Prostate gland (tissue), 2 donors: Measurements from ENCODE around the gene RAD51B. TPM values are rescaled to one million over a fixed set of nuclear protein-coding genes. Genes with fewer than 3 reads are reported as not detected.

Experiments
- DNase-seq: peaks from one replicate; pipeline ENCODE4 v3.0.0-alpha.2; 2019; ENCODE audit warnings: low spot score
- H3K27ac ChIP-seq, 2 donors: fragments of 200-600 bp; sonication (generic); 2 replicates each; pipeline ENCODE4 v1.5.1; 2017 to 2019
- H3K27me3 ChIP-seq: fragments of 200-600 bp; sonication (generic); replicated peaks from 2 replicates; pipeline ENCODE4 v1.5.1; 2019; ENCODE audit not compliant: insufficient read depth
- H3K36me3 ChIP-seq, 2 donors: fragments of 200-600 bp; sonication (generic); 1 replicate in 1 of 2; 2 replicates in 1 of 2; pipeline versions ENCODE4 v1.5.1 to v1.8.1; 2017 to 2019
- H3K4me1 ChIP-seq: fragments of 200-600 bp; sonication (generic); replicated peaks from 2 replicates; pipeline ENCODE4 v1.5.1; 2019
- H3K4me3 ChIP-seq, 2 donors: fragments of 200-600 bp; sonication (generic); 2 replicates each; pipeline ENCODE4 v1.5.1; 2017 to 2019
- H3K9me3 ChIP-seq: fragments of 200-600 bp; sonication (generic); 2 replicates; pipeline ENCODE4 v1.5.1; 2017
- POLR2A ChIP-seq: fragments of 450-650 bp; IDR thresholded peaks from one replicate; pipeline ENCODE4 v1.6.1; 2016; ENCODE audit warnings: antibody characterized with exemption, mild to moderate bottlenecking
- POLR2AphosphoS5 ChIP-seq: sonication (generic); formaldehyde crosslinking; IDR thresholded peaks from one replicate; pipeline ENCODE4 v1.6.1; 2017; ENCODE audit warnings: antibody characterized with exemption
- WGBS: methylation state at CpG from one replicate; pipeline ENCODE4 v1.1.5; 2018; 5-methylcytosine and 5-hydroxymethylcytosine counted together
- intact Hi-C: fragments of 100-400 bp; cut with DNase I; formaldehyde crosslinking; loops from one replicate; pipeline ENCODE4 v1.14.2; 2022
- total RNA-seq, 2 donors: library from RNA; depleted of rRNA; stranded (reverse); fragments of >200 nt; gene quantifications; one replicate each; pipeline ENCODE4 v1.1.0, GENCODE V29; 2016
- TF ChIP-seq, protein P1 (sequence below), 4 experiments: fragments of 200-600 bp in 2 of 4; fragments of 450-650 bp in 2 of 4; sonication (generic) in 2 of 4; IDR thresholded peaks; 1 replicate in 3 of 4; 2 replicates in 1 of 4; pipeline ENCODE4 v1.5.1; 2016 to 2019; ENCODE audit warnings: antibody characterized with exemption in 4 of 4, mild to moderate bottlenecking in 2 of 4, moderate library complexity in 2 of 4

RAD51B gene
- total RNA-seq, 2 donors from 2014 or later = 14.9 to 35.8 TPM

DNA sequence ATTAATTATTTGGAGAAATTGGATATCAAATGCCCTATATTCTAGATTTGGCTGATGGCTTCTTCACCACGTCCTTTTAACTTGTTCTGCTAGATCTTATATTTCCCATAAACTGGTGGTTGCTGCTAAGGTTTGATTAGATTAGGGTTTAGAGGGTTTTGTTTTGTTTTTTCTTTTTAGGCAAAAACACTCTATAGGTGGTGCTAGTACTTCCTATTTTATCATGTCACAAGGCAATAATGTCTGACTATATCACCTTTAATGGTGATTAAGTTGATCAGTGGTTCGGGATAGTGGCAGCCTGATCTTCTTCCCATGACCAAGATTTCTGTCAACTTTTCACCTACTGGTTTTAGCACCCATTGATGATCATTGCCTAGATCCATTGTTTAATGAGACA is 455.1 kb downstream of the RAD51B start:
- Histone ChIP-seq H3K4me3 (no peak overlapping the region), H3K9me3 (no peaks in the 10 kb centered on the region), H3K27me3 (no peaks in the 10 kb centered on the region), H3K36me3 (no peaks in the 10 kb centered on the region), H3K27ac (no peak overlapping the region), H3K4me1 (no peaks in the 10 kb centered on the region)
- WGBS = 55% methylated on average over 2 of the region's 2 CpGs
- TF ChIP-seq POLR2A = no peak
- TF ChIP-seq, protein P1, sequence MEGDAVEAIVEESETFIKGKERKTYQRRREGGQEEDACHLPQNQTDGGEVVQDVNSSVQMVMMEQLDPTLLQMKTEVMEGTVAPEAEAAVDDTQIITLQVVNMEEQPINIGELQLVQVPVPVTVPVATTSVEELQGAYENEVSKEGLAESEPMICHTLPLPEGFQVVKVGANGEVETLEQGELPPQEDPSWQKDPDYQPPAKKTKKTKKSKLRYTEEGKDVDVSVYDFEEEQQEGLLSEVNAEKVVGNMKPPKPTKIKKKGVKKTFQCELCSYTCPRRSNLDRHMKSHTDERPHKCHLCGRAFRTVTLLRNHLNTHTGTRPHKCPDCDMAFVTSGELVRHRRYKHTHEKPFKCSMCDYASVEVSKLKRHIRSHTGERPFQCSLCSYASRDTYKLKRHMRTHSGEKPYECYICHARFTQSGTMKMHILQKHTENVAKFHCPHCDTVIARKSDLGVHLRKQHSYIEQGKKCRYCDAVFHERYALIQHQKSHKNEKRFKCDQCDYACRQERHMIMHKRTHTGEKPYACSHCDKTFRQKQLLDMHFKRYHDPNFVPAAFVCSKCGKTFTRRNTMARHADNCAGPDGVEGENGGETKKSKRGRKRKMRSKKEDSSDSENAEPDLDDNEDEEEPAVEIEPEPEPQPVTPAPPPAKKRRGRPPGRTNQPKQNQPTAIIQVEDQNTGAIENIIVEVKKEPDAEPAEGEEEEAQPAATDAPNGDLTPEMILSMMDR (IDR thresholded peaks at IDR 0.05) = no peak
- TF ChIP-seq POLR2AphosphoS5 = no peak
- no peak for DNase-seq
- intact Hi-C loops = no loop called here

DNA sequence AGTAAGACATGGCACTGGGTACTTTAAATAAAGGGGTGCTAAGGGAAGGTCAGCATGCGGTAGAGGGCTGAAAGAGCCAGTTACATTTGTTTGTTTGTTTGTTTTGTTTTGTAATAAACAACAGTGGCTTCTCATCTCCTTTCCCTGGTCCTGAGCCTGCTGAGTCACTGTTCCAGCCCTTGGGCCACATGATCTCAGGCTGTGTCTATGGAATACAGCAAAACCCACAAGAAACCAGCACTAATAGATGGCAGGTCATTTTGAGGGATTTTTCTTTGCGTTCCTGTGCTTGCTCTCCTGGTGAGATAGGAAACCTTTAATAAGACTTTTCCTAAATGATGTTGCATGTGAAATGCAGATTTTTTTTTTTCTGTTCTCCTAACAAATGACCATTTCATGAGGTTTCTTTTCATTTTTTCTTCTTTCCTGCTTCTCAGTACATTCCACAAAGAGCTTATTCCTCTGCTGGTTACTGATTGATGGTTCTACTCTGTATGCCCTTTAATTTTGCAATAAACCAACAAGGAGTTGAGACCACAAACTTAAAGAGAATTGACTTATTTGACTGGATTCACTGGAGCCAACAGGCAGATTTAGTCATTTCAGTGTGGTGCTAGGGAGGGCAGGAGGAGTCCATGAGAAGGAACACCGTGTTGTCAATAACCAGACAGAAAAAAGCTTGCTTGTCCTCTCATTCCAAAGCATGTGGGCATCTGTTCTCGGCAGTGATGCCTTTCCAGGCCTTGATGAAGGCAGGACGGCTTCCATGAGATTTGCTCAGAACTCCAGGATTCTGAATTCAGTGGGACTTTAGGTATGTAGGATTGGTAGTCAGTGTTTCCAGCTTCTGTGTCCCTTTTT is 459.2 kb downstream of the RAD51B start:
- H3K4me3 ChIP-seq = no peak overlapping the region
- no peaks in the 10 kb centered on the region for H3K4me1 ChIP-seq
- H3K9me3 ChIP-seq = no peaks in the 10 kb centered on the region
- H3K36me3 ChIP-seq = no peaks in the 10 kb centered on the region
- H3K27me3 ChIP-seq = no peaks in the 10 kb centered on the region
- H3K27ac ChIP-seq = no peak overlapping the region
- intact Hi-C loops = no loop called here
- no peak for DNase-seq
- TF ChIP-seq POLR2AphosphoS5 (no peak), POLR2A (no peak)
- TF ChIP-seq, protein P1 (IDR thresholded peaks at IDR 0.05) = no peak
- WGBS = 87% methylated on average over 5 of the region's 5 CpGs

DNA sequence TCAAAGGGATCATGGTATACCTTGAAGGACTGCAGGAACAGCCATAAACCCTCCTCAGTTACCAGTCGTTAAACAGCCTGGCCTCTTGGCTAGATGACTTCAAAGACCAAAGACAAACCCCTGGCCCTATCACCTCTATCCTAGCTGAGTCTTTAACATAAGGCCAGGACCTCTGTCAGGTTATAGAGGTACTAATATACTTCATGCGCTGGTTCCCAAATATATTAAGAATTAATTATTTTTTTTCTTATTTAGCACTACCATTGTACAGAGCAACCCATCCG is 459.8 kb downstream of the RAD51B start:
- Histone ChIP-seq H3K9me3 (no peaks in the 10 kb centered on the region), H3K27ac (no peak overlapping the region), H3K27me3 (no peaks in the 10 kb centered on the region), H3K4me3 (no peak overlapping the region), H3K4me1 (no peaks in the 10 kb centered on the region), H3K36me3 (no peaks in the 10 kb centered on the region)
- TF ChIP-seq POLR2A = no peak
- 90% methylated on average over 3 of the region's 3 CpGs for WGBS
- intact Hi-C loops = no loop called here
- no peak for DNase-seq

DNA sequence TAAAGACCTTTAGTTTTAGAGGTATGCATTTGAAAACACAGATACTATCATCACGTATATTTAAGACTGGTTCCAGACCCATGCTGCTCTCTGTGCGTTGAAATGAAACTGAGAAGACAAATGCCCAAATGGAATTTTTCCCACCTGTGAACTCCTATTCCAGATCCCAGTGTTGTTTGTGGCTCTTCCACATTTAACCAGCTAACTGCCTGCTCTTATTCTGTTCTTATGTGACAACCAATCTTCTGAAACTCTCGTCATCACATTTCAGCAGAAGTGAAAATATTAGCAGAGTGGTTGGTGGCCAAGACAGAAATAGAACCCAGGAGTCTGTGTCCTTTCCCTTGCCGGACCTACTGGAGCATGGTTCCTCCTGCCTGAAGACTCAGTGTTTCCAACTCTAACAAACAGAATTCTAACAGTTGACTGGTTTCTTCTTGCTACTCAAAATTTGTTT is 460.2 kb downstream of the RAD51B start:
- Histone ChIP-seq H3K9me3 (no peaks in the 10 kb centered on the region), H3K27me3 (no peaks in the 10 kb centered on the region), H3K4me3 (no peak overlapping the region), H3K36me3 (no peaks in the 10 kb centered on the region), H3K27ac (no peak overlapping the region), H3K4me1 (no peaks in the 10 kb centered on the region)
- intact Hi-C loops = no loop called here
- TF ChIP-seq, protein P1 (IDR thresholded peaks at IDR 0.05) = no peak
- TF ChIP-seq POLR2AphosphoS5 (no peak), POLR2A (no peak)
- DNase-seq = no peak
- WGBS = 97% methylated on average over 4 of the region's 4 CpGs

DNA sequence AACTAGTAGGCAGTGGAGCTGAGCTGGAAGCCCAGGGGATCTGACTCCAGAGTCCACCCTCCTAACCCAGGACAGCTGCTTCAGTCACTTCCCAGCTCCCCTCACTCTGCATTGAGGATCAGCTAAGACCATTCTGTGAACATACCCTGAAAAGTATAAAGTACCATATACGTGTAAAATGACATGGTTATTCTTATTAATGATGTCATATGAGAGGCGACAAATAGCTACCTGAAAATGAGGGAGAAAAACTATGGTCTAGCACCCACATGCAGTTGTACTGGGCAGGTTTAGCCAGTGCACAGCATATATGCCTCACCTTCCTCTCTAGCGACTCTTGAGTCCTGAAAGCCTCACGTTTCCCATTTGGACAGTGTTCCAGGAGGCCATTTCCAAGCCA is 461.9 kb downstream of the RAD51B start:
- no peak overlapping the region for H3K27ac ChIP-seq
- no peaks in the 10 kb centered on the region for H3K27me3 ChIP-seq
- H3K36me3 ChIP-seq = no peaks in the 10 kb centered on the region
- no peak overlapping the region for H3K4me3 ChIP-seq
- TF ChIP-seq, protein P1 (IDR thresholded peaks at IDR 0.05) = no peak
- 93% methylated on average over 4 of the region's 4 CpGs for WGBS
- H3K4me1 ChIP-seq = no peaks in the 10 kb centered on the region
- no peak for DNase-seq
- intact Hi-C loops = no loop called here
- H3K9me3 ChIP-seq = no peaks in the 10 kb centered on the region
